GM23338 (cell line): Measurements from ENCODE around the gene POU4F2. TPM values are rescaled to one million over a fixed set of nuclear protein-coding genes. Genes with fewer than 3 reads are reported as not detected.

ENCODE experiments used
- ATAC-seq: fragments of 200-7000 bp; cut with Tn5 transposase; 3 replicates; pipeline ENCODE4 v1.9.1; 2020
- DNase-seq: peaks from one replicate; pipeline ENCODE4 v3.0.0-alpha.2; 2015; ENCODE audit warnings: low spot score
- H2AFZ ChIP-seq: fragments of 200-600 bp; sonication (generic); 2 replicates; pipeline ENCODE4 v1.8.0; 2016; ENCODE audit warnings: antibody characterized with exemption, mild to moderate bottlenecking, moderate library complexity
- H3F3A ChIP-seq: fragments of 200-600 bp; sonication (generic); replicated peaks from 2 replicates; pipeline ENCODE4 v1.8.0; 2017; ENCODE audit warnings: antibody characterized with exemption, mixed run types, low read depth
- H3K27ac ChIP-seq: fragments of 200-600 bp; sonication (generic); 2 replicates; pipeline ENCODE4 v1.6.1; 2016; ENCODE audit warnings: low read depth
- H3K27me3 ChIP-seq: fragments of 200-600 bp; sonication (generic); 2 replicates; pipeline ENCODE4 v1.8.0; 2016; ENCODE audit warnings: mild to moderate bottlenecking, mixed run types, moderate library complexity; ENCODE audit not compliant: insufficient read depth
- H3K36me3 ChIP-seq: fragments of 200-600 bp; sonication (generic); 2 replicates; pipeline ENCODE4 v1.8.0; 2016; ENCODE audit warnings: mild to moderate bottlenecking; ENCODE audit not compliant: insufficient read depth
- H3K4me1 ChIP-seq: fragments of 200-600 bp; sonication (generic); 2 replicates; pipeline ENCODE4 v1.8.0; 2016; ENCODE audit warnings: mild to moderate bottlenecking, moderate library complexity; ENCODE audit not compliant: insufficient read depth
- H3K4me2 ChIP-seq: fragments of 200-600 bp; sonication (generic); 2 replicates; pipeline ENCODE4 v1.7.1; 2017; ENCODE audit warnings: mixed run types
- H3K4me3 ChIP-seq: fragments of 200-600 bp; sonication (generic); 2 replicates; pipeline ENCODE4 v1.6.1; 2016; ENCODE audit warnings: mixed run types
- H3K79me2 ChIP-seq: fragments of 200-600 bp; sonication (generic); replicated peaks from 2 replicates; pipeline ENCODE4 v1.8.0; 2017; ENCODE audit warnings: mild to moderate bottlenecking; ENCODE audit not compliant: insufficient read depth
- H3K9me2 ChIP-seq: fragments of 200-600 bp; sonication (generic); 2 replicates; pipeline ENCODE4 v1.8.0; 2017; ENCODE audit not compliant: insufficient read depth
- H4K20me1 ChIP-seq: fragments of 200-600 bp; sonication (generic); replicated peaks from 2 replicates; pipeline ENCODE4 v1.8.0; 2017; ENCODE audit warnings: mild to moderate bottlenecking; ENCODE audit not compliant: insufficient read depth
- H3K27ac Mint-ChIP-seq: 2 replicates; pipeline ENCODE4 v1.8.0; 2020; ENCODE audit warnings: inconsistent platforms, mild to moderate bottlenecking, moderate library complexity, mixed read lengths
- H3K27me3 Mint-ChIP-seq: 3 replicates; pipeline ENCODE4 v1.8.0; 2022; ENCODE audit warnings: low read depth, mild to moderate bottlenecking, moderate library complexity, mixed read lengths, inconsistent platforms; ENCODE audit not compliant: insufficient read depth, poor library complexity
- H3K36me3 Mint-ChIP-seq: 3 replicates; pipeline ENCODE4 v1.8.0; 2021; ENCODE audit warnings: low read depth, mild to moderate bottlenecking, inconsistent platforms, moderate library complexity, mixed read lengths
- H3K4me1 Mint-ChIP-seq: 3 replicates; pipeline ENCODE4 v1.8.0; 2020; ENCODE audit warnings: mild to moderate bottlenecking, inconsistent platforms, mixed read lengths
- H3K4me3 Mint-ChIP-seq: 3 replicates; pipeline ENCODE4 v1.8.0; 2021; ENCODE audit warnings: moderate library complexity, mild to moderate bottlenecking, inconsistent platforms, mixed read lengths
- H3K9me3 Mint-ChIP-seq: 3 replicates; pipeline ENCODE4 v1.8.0; 2020; ENCODE audit warnings: moderate library complexity, mild to moderate bottlenecking, inconsistent platforms, mixed read lengths
- CTCF ChIP-seq, 2 experiments: fragments of 200-600 bp in 1 of 2; sonication (generic) in 1 of 2; conservative IDR thresholded peaks; 2 replicates each; pipeline versions ENCODE4 v1.5.1 to v1.6.1; 2016 to 2017; ENCODE audit warnings: antibody characterized with exemption in 2 of 2, low read depth in 2 of 2, mild to moderate bottlenecking in 2 of 2, moderate library complexity in 1 of 2
- EZH2 ChIP-seq: fragments of 200-600 bp; sonication (generic); IDR thresholded peaks from one replicate; pipeline ENCODE4 v1.8.0; 2017; ENCODE audit warnings: antibody characterized with exemption, mild to moderate bottlenecking, low read depth; ENCODE audit not compliant: unreplicated experiment
- EZH2phosphoT487 ChIP-seq: fragments of 200-600 bp; sonication (generic); IDR thresholded peaks from one replicate; pipeline ENCODE4 v1.8.1; 2018; ENCODE audit warnings: antibody characterized with exemption; ENCODE audit not compliant: unreplicated experiment
- JUNB ChIP-seq: IDR thresholded peaks from one replicate; pipeline ENCODE4 v1.6.1; 2016; ENCODE audit warnings: antibody characterized with exemption; ENCODE audit not compliant: unreplicated experiment
- NANOG ChIP-seq: IDR thresholded peaks from 2 replicates; pipeline ENCODE4 v1.6.1; 2016; ENCODE audit warnings: antibody characterized with exemption, borderline replicate concordance
- POLR2AphosphoS5 ChIP-seq: IDR thresholded peaks from 2 replicates; pipeline ENCODE4 v1.6.1; 2016; ENCODE audit warnings: antibody characterized with exemption, low read depth
- STAT1 ChIP-seq: IDR thresholded peaks from one replicate; pipeline ENCODE4 v1.6.1; 2016; ENCODE audit warnings: antibody characterized with exemption; ENCODE audit not compliant: unreplicated experiment
- ZNF114 ChIP-seq: fragments of 250-450 bp; sonication (Bioruptor Pico); IDR thresholded peaks from 2 replicates; pipeline ENCODE4 v1.5.0; 2020; ENCODE audit warnings: mild to moderate bottlenecking, moderate library complexity
- ZNF331 ChIP-seq: fragments of 250-450 bp; sonication (Bioruptor Pico); IDR thresholded peaks from 2 replicates; pipeline ENCODE4 v1.5.0; 2020; ENCODE audit warnings: low read depth, mild to moderate bottlenecking, moderate library complexity
- polyA plus RNA-seq: library from polyadenylated mRNA; unstranded; fragments of >200 nt; fragmentation: Nextera tagmentation; extraction: Ambion mirVana; gene quantifications from 2 replicates; pipeline ENCODE4 v1.2.1, GENCODE V29; 2016
- total RNA-seq: library from RNA; depleted of rRNA; stranded (reverse); fragments of >200 nt; shearing (Covaris generic); gene quantifications from 2 replicates; pipeline ENCODE4 v1.2.3, GENCODE V29; 2014
- TF ChIP-seq, protein P1 (sequence below): IDR thresholded peaks from one replicate; pipeline ENCODE4 v1.6.1; 2018; ENCODE audit warnings: antibody characterized with exemption; ENCODE audit not compliant: unreplicated experiment

Gene POU4F2
- total and polyA plus RNA-seq, 2 experiments from 2014 or later = not detected

- Histone ChIP-seq H3K4me1 (peaks cover 26% of the 10 kb centered on the region), H3K36me3 (no peaks in the 10 kb centered on the region)
Measured at GRCh38 chr4:146638333-146638785, 334 bp upstream of the POU4F2 start.

DNA sequence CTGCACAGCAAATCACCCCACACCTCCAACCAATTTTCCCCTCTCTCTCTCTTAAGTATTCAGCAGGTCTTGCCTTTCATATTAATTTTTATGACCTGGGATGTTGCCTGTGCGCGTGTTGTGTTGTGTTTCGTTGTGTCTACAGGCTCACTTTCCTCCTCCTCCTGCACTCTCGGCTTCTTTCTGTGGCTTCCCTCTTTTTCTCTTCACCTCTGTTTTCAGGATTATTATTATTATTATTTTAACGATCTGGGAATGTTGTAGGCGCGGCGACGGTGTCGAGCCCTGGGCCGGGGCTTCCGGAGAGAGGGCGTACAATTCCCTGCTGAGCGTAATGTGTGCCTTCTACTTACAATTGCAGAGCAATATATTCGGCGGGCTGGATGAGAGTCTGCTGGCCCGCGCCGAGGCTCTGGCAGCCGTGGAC is 826 bp downstream of the POU4F2 start:
- H3K27me3 ChIP-seq = peaks cover 100% of the 10 kb centered on the region
- peaks cover 14% of the 10 kb centered on the region for H4K20me1 ChIP-seq
- no peak overlapping the region for H3K27ac Mint-ChIP-seq
- peak overlapping the region; percentile 90 for H3K4me2 ChIP-seq
- H3K4me3 Mint-ChIP-seq = peak overlapping the region; percentile 73
- H3K4me1 ChIP-seq = peaks cover 17% of the 10 kb centered on the region
- H3K27ac ChIP-seq = no peak overlapping the region
- H3K4me1 Mint-ChIP-seq = peaks cover 33% of the 10 kb centered on the region
- H3F3A ChIP-seq = no peaks in the 10 kb centered on the region
- no peaks in the 10 kb centered on the region; the same call in 2 of the 3 replicates for H3K36me3 Mint-ChIP-seq
- ATAC-seq (no peak), DNase-seq (no peak)
- TF ChIP-seq EZH2 (peak; percentile 96), CTCF (conservative IDR thresholded peaks at IDR 0.05; ENCODE audit: low read depth in 2 of 2) (no peak)
- peak overlapping the region; percentile 79 for H3K4me3 ChIP-seq
- H3K79me2 ChIP-seq = no peaks in the 10 kb centered on the region
- peaks cover 8% of the 10 kb centered on the region; the same call in 1 of the 3 replicates for H3K9me3 Mint-ChIP-seq
- no peaks in the 10 kb centered on the region for H3K36me3 ChIP-seq
- H3K27me3 Mint-ChIP-seq = peaks cover 99% of the 10 kb centered on the region
- H2AFZ ChIP-seq = peak overlapping the region; percentile 78
- no peaks in the 10 kb centered on the region for H3K9me2 ChIP-seq

More at GRCh38 chr4:146638333-146638785, 334 bp upstream of the POU4F2 start:
- Mint-ChIP-seq H3K9me3 (peaks cover 8% of the 10 kb centered on the region; the same call in 1 of the 3 replicates), H3K4me3 (peak overlapping the region; percentile 82), H3K27me3 (peaks cover 99% of the 10 kb centered on the region), H3K36me3 (no peaks in the 10 kb centered on the region; the same call in 2 of the 3 replicates), H3K4me1 (peaks cover 42% of the 10 kb centered on the region), H3K27ac (no peak overlapping the region)
- Histone ChIP-seq H3K27ac (no peak overlapping the region), H4K20me1 (peaks cover 20% of the 10 kb centered on the region), H2AFZ (peak overlapping the region; percentile 99), H3K27me3 (peaks cover 100% of the 10 kb centered on the region), H3K9me2 (no peaks in the 10 kb centered on the region), H3K4me3 (peak overlapping the region; percentile 79), H3K79me2 (no peaks in the 10 kb centered on the region), H3F3A (0 out of 2 replicates have a peak, but pooled peaks cover 2% of the 10 kb centered on the region), H3K4me2 (peak overlapping the region; percentile 90)
- ATAC-seq = peak; percentile 20
- peak; percentile 89 for TF ChIP-seq EZH2
- TF ChIP-seq POLR2AphosphoS5 = no peak
- peak; percentile 50 for DNase-seq

DNA sequence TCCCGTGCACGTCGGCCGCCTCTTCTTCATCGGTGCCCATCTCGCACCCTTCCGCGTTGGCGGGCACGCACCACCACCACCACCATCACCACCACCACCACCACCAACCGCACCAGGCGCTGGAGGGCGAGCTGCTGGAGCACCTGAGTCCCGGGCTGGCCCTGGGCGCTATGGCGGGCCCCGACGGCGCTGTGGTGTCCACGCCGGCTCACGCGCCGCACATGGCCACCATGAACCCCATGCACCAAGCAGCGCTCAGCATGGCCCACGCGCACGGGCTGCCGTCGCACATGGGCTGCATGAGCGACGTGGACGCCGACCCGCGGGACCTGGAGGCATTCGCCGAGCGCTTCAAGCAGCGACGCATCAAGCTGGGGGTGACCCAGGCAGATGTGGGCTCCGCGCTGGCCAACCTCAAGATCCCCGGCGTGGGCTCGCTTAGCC is 1.4 kb downstream of the POU4F2 start:
- Histone ChIP-seq H3K36me3 (no peaks in the 10 kb centered on the region), H3K27ac (no peak overlapping the region), H3K9me2 (no peaks in the 10 kb centered on the region), H3K4me3 (peak overlapping the region; percentile 79), H2AFZ (0 out of 2 replicates have a peak overlapping the region, but pooled peaks have one; percentile 38), H3F3A (no peaks in the 10 kb centered on the region), H3K79me2 (no peaks in the 10 kb centered on the region), H4K20me1 (peaks cover 15% of the 10 kb centered on the region), H3K4me1 (peaks cover 17% of the 10 kb centered on the region), H3K4me2 (peak overlapping the region; percentile 90), H3K27me3 (peaks cover 100% of the 10 kb centered on the region)
- peaks cover 8% of the 10 kb centered on the region; the same call in 1 of the 3 replicates for H3K9me3 Mint-ChIP-seq
- H3K4me3 Mint-ChIP-seq = peak overlapping the region; percentile 73
- no peak overlapping the region for H3K27ac Mint-ChIP-seq
- H3K27me3 Mint-ChIP-seq = peaks cover 99% of the 10 kb centered on the region
- ATAC-seq (peak; percentile 1; the same call in 2 of the 3 replicates), DNase-seq (no peak)
- peaks cover 30% of the 10 kb centered on the region for H3K4me1 Mint-ChIP-seq
- no peaks in the 10 kb centered on the region; the same call in 2 of the 3 replicates for H3K36me3 Mint-ChIP-seq
- TF ChIP-seq EZH2 = peak; percentile 41
- TF ChIP-seq ZNF331 (CRISPR knock-in tag) = no peak
- no peak for TF ChIP-seq JUNB
- TF ChIP-seq STAT1 = no peak
- TF ChIP-seq, protein P1, sequence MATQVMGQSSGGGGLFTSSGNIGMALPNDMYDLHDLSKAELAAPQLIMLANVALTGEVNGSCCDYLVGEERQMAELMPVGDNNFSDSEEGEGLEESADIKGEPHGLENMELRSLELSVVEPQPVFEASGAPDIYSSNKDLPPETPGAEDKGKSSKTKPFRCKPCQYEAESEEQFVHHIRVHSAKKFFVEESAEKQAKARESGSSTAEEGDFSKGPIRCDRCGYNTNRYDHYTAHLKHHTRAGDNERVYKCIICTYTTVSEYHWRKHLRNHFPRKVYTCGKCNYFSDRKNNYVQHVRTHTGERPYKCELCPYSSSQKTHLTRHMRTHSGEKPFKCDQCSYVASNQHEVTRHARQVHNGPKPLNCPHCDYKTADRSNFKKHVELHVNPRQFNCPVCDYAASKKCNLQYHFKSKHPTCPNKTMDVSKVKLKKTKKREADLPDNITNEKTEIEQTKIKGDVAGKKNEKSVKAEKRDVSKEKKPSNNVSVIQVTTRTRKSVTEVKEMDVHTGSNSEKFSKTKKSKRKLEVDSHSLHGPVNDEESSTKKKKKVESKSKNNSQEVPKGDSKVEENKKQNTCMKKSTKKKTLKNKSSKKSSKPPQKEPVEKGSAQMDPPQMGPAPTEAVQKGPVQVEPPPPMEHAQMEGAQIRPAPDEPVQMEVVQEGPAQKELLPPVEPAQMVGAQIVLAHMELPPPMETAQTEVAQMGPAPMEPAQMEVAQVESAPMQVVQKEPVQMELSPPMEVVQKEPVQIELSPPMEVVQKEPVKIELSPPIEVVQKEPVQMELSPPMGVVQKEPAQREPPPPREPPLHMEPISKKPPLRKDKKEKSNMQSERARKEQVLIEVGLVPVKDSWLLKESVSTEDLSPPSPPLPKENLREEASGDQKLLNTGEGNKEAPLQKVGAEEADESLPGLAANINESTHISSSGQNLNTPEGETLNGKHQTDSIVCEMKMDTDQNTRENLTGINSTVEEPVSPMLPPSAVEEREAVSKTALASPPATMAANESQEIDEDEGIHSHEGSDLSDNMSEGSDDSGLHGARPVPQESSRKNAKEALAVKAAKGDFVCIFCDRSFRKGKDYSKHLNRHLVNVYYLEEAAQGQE = no peak
- TF ChIP-seq EZH2phosphoT487 = peak; percentile 77
- TF ChIP-seq POLR2AphosphoS5 = no peak
- no peak for TF ChIP-seq NANOG
- no peak for TF ChIP-seq ZNF114 (CRISPR knock-in tag)
